ENCODE measurements around the gene VWA7.

The VWA7 gene

GRCh38 chr6:31752739-31753319 is 24.3 kb downstream of the VWA7 start:
- no peak for DNase-seq (ENCODE audit: low spot score)

GRCh38 chr6:31750411-31751022 is 26.6 kb downstream of the VWA7 start:
- DNase-seq (ENCODE audit: low spot score): no peak

- DNase-seq (ENCODE audit: low spot score): no peak
Observed at GRCh38 chr6:31749301-31750036, 27.7 kb downstream of the VWA7 start.

- no peak for DNase-seq (ENCODE audit: low spot score)
Observed at GRCh38 chr6:31744422-31744821, 32.7 kb downstream of the VWA7 start.

- DNase-seq (ENCODE audit: low spot score): no peak
Observed at GRCh38 chr6:31742894-31743293, 34.2 kb downstream of the VWA7 start.

- DNase-seq (ENCODE audit: low spot score): no peak
Observed at GRCh38 chr6:31741815-31742214, 35.3 kb downstream of the VWA7 start.

GRCh38 chr6:31740397-31741223 is 36.5 kb downstream of the VWA7 start:
- DNase-seq (ENCODE audit: low spot score): no peak

- DNase-seq (ENCODE audit: low spot score): peak; percentile 96
Observed at GRCh38 chr6:31739639-31740396, 37.3 kb downstream of the VWA7 start, which contains the start of gene MSH5. TSS of gene MSH5 (plus strand) at chr6:31740005. CDS start at chr6:31740467, 462 bp downstream.

- peak; percentile 66 for DNase-seq (ENCODE audit: low spot score)
Observed at GRCh38 chr6:31737991-31738979, 38.8 kb downstream of the VWA7 start.

- DNase-seq (ENCODE audit: low spot score): no peak
Observed at GRCh38 chr6:31737315-31737990, 39.7 kb downstream of the VWA7 start.

GRCh38 chr6:31736768-31737314 is 40.3 kb downstream of the VWA7 start:
- DNase-seq (ENCODE audit: low spot score): no peak

GRCh38 chr6:31736021-31736767 is 40.9 kb downstream of the VWA7 start, which contains the start of gene CLIC1:
TSS of gene CLIC1 (minus strand) at chr6:31736530. CDS start at chr6:31736300, 230 bp downstream.
- DNase-seq (ENCODE audit: low spot score): peak; percentile 75

- peak; percentile 78 for DNase-seq (ENCODE audit: low spot score)
Observed at GRCh38 chr6:31734821-31735406, 42.2 kb downstream of the VWA7 start.

- DNase-seq (ENCODE audit: low spot score): no peak
Observed at GRCh38 chr6:31734247-31734820, 42.8 kb downstream of the VWA7 start.

- DNase-seq (ENCODE audit: low spot score): no peak
Observed at GRCh38 chr6:31733734-31734133, 43.4 kb downstream of the VWA7 start.

GRCh38 chr6:31732029-31732428 is 45.1 kb downstream of the VWA7 start:
- DNase-seq (ENCODE audit: low spot score): no peak

- no peak for DNase-seq (ENCODE audit: low spot score)
Observed at GRCh38 chr6:31730631-31731086, 46.5 kb downstream of the VWA7 start.

Measured in CD4-positive, alpha-beta T cell treated with Interleukin-15 for 4 hours (primary cell).